DMS53 (cell line): Measurements from ENCODE around the gene CTBP2.
"Not testable (repeated sequence)": the region's sequence is repeated elsewhere in the genome, so short reads cannot be mapped to it uniquely, and the experiment has no call there.

Experiments used
- DNase-seq: peaks from one replicate; lab custom pipeline; 2025; lab: John Stamatoyannopoulos, UW

Gene CTBP2

GRCh38 chr10:125064681-125065492 lies 95.5 kb downstream of the CTBP2 start:
- DNase-seq: no peak

- DNase-seq: no peak
These were observed 97.0 kb downstream of the CTBP2 start for GRCh38 chr10:125063256-125063925.

- DNase-seq: no peak
These were observed 97.5 kb downstream of the CTBP2 start for GRCh38 chr10:125062914-125063230.

GRCh38 chr10:125062227-125062913 lies 98.0 kb downstream of the CTBP2 start:
- no peak for DNase-seq

- DNase-seq: no peak
These were observed 98.7 kb downstream of the CTBP2 start for GRCh38 chr10:125061557-125062226.

GRCh38 chr10:125060826-125061556 lies 99.4 kb downstream of the CTBP2 start:
- peak; percentile 56 for DNase-seq

GRCh38 chr10:125060482-125060825 lies 99.9 kb downstream of the CTBP2 start:
- no peak for DNase-seq

- no peak for DNase-seq
These were observed 100.3 kb downstream of the CTBP2 start for GRCh38 chr10:125060026-125060425.

GRCh38 chr10:125059348-125059747 lies 101.0 kb downstream of the CTBP2 start:
- DNase-seq: not testable (repeated sequence)

- peak; percentile 92 for DNase-seq
These were observed 103.0 kb downstream of the CTBP2 start for GRCh38 chr10:125057158-125058001.

- DNase-seq: peak; percentile 15
These were observed 103.9 kb downstream of the CTBP2 start for GRCh38 chr10:125056161-125057132.

GRCh38 chr10:125055446-125055845 lies 104.9 kb downstream of the CTBP2 start:
- no peak for DNase-seq

GRCh38 chr10:125054669-125055268 lies 105.6 kb downstream of the CTBP2 start:
- DNase-seq: no peak

GRCh38 chr10:125054216-125054615 lies 106.1 kb downstream of the CTBP2 start:
- DNase-seq: no peak

GRCh38 chr10:125052146-125052545 lies 108.2 kb downstream of the CTBP2 start:
- DNase-seq: no peak

- DNase-seq: no peak
These were observed 110.0 kb downstream of the CTBP2 start for GRCh38 chr10:125050383-125050782.

- no peak for DNase-seq
These were observed 111.0 kb downstream of the CTBP2 start for GRCh38 chr10:125049216-125049881.

GRCh38 chr10:125048094-125048864 lies 112.1 kb downstream of the CTBP2 start:
- DNase-seq: peak; percentile 89
